Activated gamma-delta T cell (primary cell): ENCODE results near the gene MT1G.
"Not testable (repeated sequence)": the region's sequence is repeated elsewhere in the genome, so short reads cannot be mapped to it uniquely, and the experiment has no call there.

Source experiments
- DNase-seq: peaks from one replicate; lab custom pipeline; 2025; lab: John Stamatoyannopoulos, UW

Gene MT1G

GRCh38 chr16:56637814-56638750 is 29.8 kb downstream of the MT1G start, which contains the start of gene MT1A:
MT1A (plus strand) TSS chr16:56638666; CDS start chr16:56638739, 73 bp downstream.
- DNase-seq = no peak

GRCh38 chr16:56636616-56637413 is 31.1 kb downstream of the MT1G start:
- DNase-seq = no peak

- no peak for DNase-seq
Observed at GRCh38 chr16:56635441-56635967, 32.4 kb downstream of the MT1G start.

GRCh38 chr16:56634715-56635440 is 33.0 kb downstream of the MT1G start:
- DNase-seq = no peak

- DNase-seq = no peak
Observed at GRCh38 chr16:56633535-56633934, 34.3 kb downstream of the MT1G start.

- no peak for DNase-seq
Observed at GRCh38 chr16:56632848-56633365, 35.0 kb downstream of the MT1G start.

GRCh38 chr16:56632156-56632847 is 35.6 kb downstream of the MT1G start, which contains the start of gene MT1M:
MT1M (plus strand) TSS chr16:56632659; CDS start chr16:56632732, 73 bp downstream.
- no peak for DNase-seq

- DNase-seq = no peak
Observed at GRCh38 chr16:56631832-56632155, 36.1 kb downstream of the MT1G start.

- no peak for DNase-seq
Observed at GRCh38 chr16:56631197-56631596, 36.7 kb downstream of the MT1G start.

- DNase-seq = no peak
Observed at GRCh38 chr16:56630134-56630533, 37.7 kb downstream of the MT1G start.

- DNase-seq = no peak
Observed at GRCh38 chr16:56629531-56629930, 38.3 kb downstream of the MT1G start.

GRCh38 chr16:56628486-56629350 is 39.1 kb downstream of the MT1G start:
- no peak for DNase-seq

- no peak for DNase-seq
Observed at GRCh38 chr16:56626685-56627084, 41.2 kb downstream of the MT1G start.

- no peak for DNase-seq
Observed at GRCh38 chr16:56625943-56626654, 41.8 kb downstream of the MT1G start.

- no peak for DNase-seq
Observed at GRCh38 chr16:56625140-56625942, 42.5 kb downstream of the MT1G start, which contains the start of gene MT1E. MT1E (plus strand) TSS chr16:56625781; CDS start chr16:56625852, 71 bp downstream.

GRCh38 chr16:56623637-56624036 is 44.2 kb downstream of the MT1G start:
- DNase-seq = no peak

- not testable (repeated sequence) for DNase-seq
Observed at GRCh38 chr16:56623184-56623583, 44.7 kb downstream of the MT1G start.
